CD14-positive monocyte (primary cell): Measurements from ENCODE around the gene SAP30L. TPM values are rescaled to one million over a fixed set of nuclear protein-coding genes. Genes with fewer than 3 reads are reported as not detected.

ENCODE experiments used
- DNase-seq, 3 donors: peaks; one replicate each; pipeline ENCODE4 v3.0.0-alpha.2; 2011 to 2022
- H2AFZ ChIP-seq: 2 replicates; pipeline ENCODE4 v1.6.0; 2012; ENCODE audit warnings: mild to moderate bottlenecking, low read depth, low read length, inconsistent platforms; ENCODE audit not compliant: insufficient read depth, poor library complexity, severe bottlenecking
- H3K27ac ChIP-seq, 2 donors: 1 replicate in 1 of 2; 2 replicates in 1 of 2; pipeline ENCODE4 v1.5.1; 2012 to 2013; ENCODE audit warnings: low read length in 2 of 2, control low read depth in 1 of 2, inconsistent platforms in 1 of 2, low read depth in 1 of 2, mild to moderate bottlenecking in 1 of 2
- H3K27me3 ChIP-seq, 2 donors: one replicate each; pipeline versions ENCODE4 v1.6.0 to v1.6.1; 2011 to 2013; ENCODE audit warnings: low read length in 2 of 2; ENCODE audit not compliant: control insufficient read depth in 2 of 2, insufficient read depth in 2 of 2
- H3K36me3 ChIP-seq, 2 donors: replicated peaks in 1 of 2; 1 replicate in 1 of 2; 2 replicates in 1 of 2; pipeline versions ENCODE4 v1.5.1 to v1.6.1; 2012 to 2013; ENCODE audit warnings: low read length in 2 of 2, control low read depth in 1 of 2, inconsistent platforms in 1 of 2, mild to moderate bottlenecking in 1 of 2; ENCODE audit not compliant: insufficient read depth in 2 of 2, control insufficient read depth in 1 of 2
- H3K4me1 ChIP-seq, 2 donors: 1 replicate in 1 of 2; 2 replicates in 1 of 2; pipeline versions ENCODE4 v1.5.1 to v1.6.1; 2012 to 2013; ENCODE audit warnings: low read length in 2 of 2, control low read depth in 1 of 2, inconsistent platforms in 1 of 2, mild to moderate bottlenecking in 1 of 2, moderate library complexity in 1 of 2; ENCODE audit not compliant: insufficient read depth in 2 of 2, control insufficient read depth in 1 of 2
- H3K4me2 ChIP-seq: replicated peaks from 2 replicates; pipeline ENCODE3; 2012; ENCODE audit warnings: low read length, moderate library complexity, mild to moderate bottlenecking; ENCODE audit not compliant: poor library complexity, severe bottlenecking; ENCODE audit errors: extremely low read depth
- H3K4me3 ChIP-seq, 3 experiments: fragments of 200-600 bp in 1 of 3; sonication (generic) in 1 of 3; replicated peaks in 1 of 3; 1 replicate in 2 of 3; 2 replicates in 1 of 3; pipeline ENCODE4 v1.5.1; 2011 to 2013; ENCODE audit warnings: low read length in 3 of 3, mild to moderate bottlenecking in 3 of 3, control low read depth in 2 of 3, low read depth in 2 of 3, inconsistent platforms in 1 of 3, moderate library complexity in 1 of 3
- H3K79me2 ChIP-seq: 2 replicates; pipeline ENCODE4 v1.6.0; 2012; ENCODE audit warnings: mild to moderate bottlenecking, control low read depth, inconsistent platforms, low read length, moderate library complexity; ENCODE audit not compliant: insufficient read depth
- H3K9ac ChIP-seq: 2 replicates; pipeline ENCODE4 v1.6.0; 2017; ENCODE audit warnings: low read length, mild to moderate bottlenecking; ENCODE audit not compliant: insufficient read depth, poor library complexity, severe bottlenecking
- H3K9me3 ChIP-seq, 2 donors: replicated peaks in 1 of 2; 1 replicate in 1 of 2; 2 replicates in 1 of 2; pipeline versions ENCODE4 v1.5.1 to v1.6.1; 2012 to 2013; ENCODE audit warnings: low read length in 2 of 2, control low read depth in 1 of 2; ENCODE audit not compliant: control insufficient read depth in 1 of 2, insufficient read depth in 1 of 2
- H4K20me1 ChIP-seq: 2 replicates; pipeline ENCODE4 v1.6.0; 2012; ENCODE audit warnings: mild to moderate bottlenecking, low read length, control low read depth, moderate library complexity; ENCODE audit not compliant: insufficient read depth
- H3K27ac Mint-ChIP-seq, 7 donors: one replicate each; pipeline ENCODE4 v1.8.0; 2020; ENCODE audit warnings: mild to moderate bottlenecking in 7 of 7, mixed read lengths in 7 of 7, moderate library complexity in 6 of 7, inconsistent platforms in 2 of 7
- H3K27me3 Mint-ChIP-seq, 3 donors: one replicate each; pipeline ENCODE4 v1.8.0; 2021 to 2022; ENCODE audit warnings: low read depth in 3 of 3, mild to moderate bottlenecking in 3 of 3, mixed read lengths in 3 of 3, moderate library complexity in 3 of 3, inconsistent platforms in 1 of 3
- H3K36me3 Mint-ChIP-seq, 2 donors: one replicate each; pipeline ENCODE4 v1.8.0; 2020; ENCODE audit warnings: mixed read lengths in 2 of 2, inconsistent platforms in 1 of 2, mild to moderate bottlenecking in 1 of 2
- H3K4me1 Mint-ChIP-seq: one replicate; pipeline ENCODE4 v1.8.0; 2020; ENCODE audit warnings: mild to moderate bottlenecking, mixed read lengths
- H3K4me3 Mint-ChIP-seq, 2 donors: one replicate each; pipeline ENCODE4 v1.8.0; 2020; ENCODE audit warnings: mild to moderate bottlenecking in 2 of 2, mixed read lengths in 2 of 2, moderate library complexity in 1 of 2
- H3K9me3 Mint-ChIP-seq, 7 donors: one replicate each; pipeline ENCODE4 v1.8.0; 2020 to 2022; ENCODE audit warnings: mixed read lengths in 7 of 7, mild to moderate bottlenecking in 6 of 7, moderate library complexity in 6 of 7, inconsistent platforms in 2 of 7
- WGBS: methylation state at CpG from one replicate; pipeline ENCODE4 v1.1.5; 2013; ENCODE audit warnings: missing lambda C conversion rate; ENCODE audit not compliant: insufficient coverage; 5-methylcytosine and 5-hydroxymethylcytosine counted together
- intact Hi-C, 2 donors: fragments of 100-400 bp; cut with micrococcal nuclease; formaldehyde crosslinking; loops; one replicate each; pipeline versions ENCODE4 v1.15.0 to v1.15.1; 2023
- polyA plus RNA-seq, 3 donors: library from polyadenylated mRNA; depleted of rRNA in 1 of 3; unstranded in 2 of 3; stranded (reverse) in 1 of 3; fragments of 300-500 nt in 2 of 3; fragments of >200 nt in 1 of 3; fragmentation: Illumina TruSeq in 2 of 3; gene quantifications; 1 replicate in 2 of 3; 2 replicates in 1 of 3; pipeline ENCODE4 v1.2.3, GENCODE V29; 2012 to 2021
- TF ChIP-seq, protein P1 (sequence below): fragments of 200-600 bp; IDR thresholded peaks from one replicate; pipeline ENCODE4 v1.8.0; 2022; ENCODE audit warnings: antibody characterized with exemption, mild to moderate bottlenecking

SAP30L gene
- polyA plus RNA-seq, 3 donors: 21.1 to 36.1 (median 29.4) TPM

DNA sequence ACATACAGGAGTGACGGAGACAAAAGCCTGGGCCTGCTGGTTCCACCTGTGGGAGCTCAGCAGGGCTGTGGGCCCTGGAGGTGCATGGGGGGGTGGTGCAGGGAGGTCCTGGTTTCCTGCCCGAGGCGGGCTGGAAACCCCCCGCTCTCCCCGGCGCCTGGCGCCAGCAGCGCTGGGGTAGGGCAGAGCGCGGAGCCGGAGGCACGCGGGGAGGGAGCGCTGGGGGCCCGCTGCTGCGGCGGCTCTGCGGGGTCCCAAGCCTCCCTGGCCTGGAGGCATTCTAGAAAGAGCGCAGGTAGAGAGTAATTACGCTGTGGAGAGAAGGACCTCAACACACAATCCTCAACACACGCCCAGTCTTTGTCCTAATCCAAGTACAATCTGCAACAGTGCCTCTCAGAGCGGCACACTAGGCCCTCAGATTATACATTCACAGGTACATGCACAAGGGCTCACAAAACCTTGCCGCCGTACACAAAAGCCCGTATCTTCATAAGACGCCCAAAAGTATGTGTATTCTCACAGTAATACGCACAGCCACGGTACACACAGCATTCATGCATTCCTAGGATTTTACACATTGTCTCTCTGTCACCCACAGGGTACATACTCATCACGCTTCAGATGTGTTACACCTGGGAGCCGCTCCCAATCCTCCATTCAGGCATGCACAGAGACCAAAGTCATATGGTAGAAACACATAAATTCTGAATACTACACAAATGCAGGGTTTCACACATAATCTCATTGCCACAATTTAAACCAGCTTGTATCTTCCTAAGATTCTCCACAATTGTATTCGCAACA, 34.4 kb downstream of the SAP30L start:
- H3K9ac ChIP-seq: no peak overlapping the region
- 9% methylated on average over 19 of the region's 31 CpGs for WGBS
- TF ChIP-seq, protein P1, sequence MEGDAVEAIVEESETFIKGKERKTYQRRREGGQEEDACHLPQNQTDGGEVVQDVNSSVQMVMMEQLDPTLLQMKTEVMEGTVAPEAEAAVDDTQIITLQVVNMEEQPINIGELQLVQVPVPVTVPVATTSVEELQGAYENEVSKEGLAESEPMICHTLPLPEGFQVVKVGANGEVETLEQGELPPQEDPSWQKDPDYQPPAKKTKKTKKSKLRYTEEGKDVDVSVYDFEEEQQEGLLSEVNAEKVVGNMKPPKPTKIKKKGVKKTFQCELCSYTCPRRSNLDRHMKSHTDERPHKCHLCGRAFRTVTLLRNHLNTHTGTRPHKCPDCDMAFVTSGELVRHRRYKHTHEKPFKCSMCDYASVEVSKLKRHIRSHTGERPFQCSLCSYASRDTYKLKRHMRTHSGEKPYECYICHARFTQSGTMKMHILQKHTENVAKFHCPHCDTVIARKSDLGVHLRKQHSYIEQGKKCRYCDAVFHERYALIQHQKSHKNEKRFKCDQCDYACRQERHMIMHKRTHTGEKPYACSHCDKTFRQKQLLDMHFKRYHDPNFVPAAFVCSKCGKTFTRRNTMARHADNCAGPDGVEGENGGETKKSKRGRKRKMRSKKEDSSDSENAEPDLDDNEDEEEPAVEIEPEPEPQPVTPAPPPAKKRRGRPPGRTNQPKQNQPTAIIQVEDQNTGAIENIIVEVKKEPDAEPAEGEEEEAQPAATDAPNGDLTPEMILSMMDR: no peak
- peaks cover 0 to 76% of the 10 kb centered on the region in 2 donors for H3K9me3 ChIP-seq
- H3K9me3 Mint-ChIP-seq: peaks cover 0 to 43% (median 16%) of the 10 kb centered on the region in 7 donors
- H3K79me2 ChIP-seq: no peaks in the 10 kb centered on the region
- no peaks in the 10 kb centered on the region for H3K36me3 ChIP-seq
- no peak overlapping the region for H3K4me3 ChIP-seq
- H3K27me3 ChIP-seq: peaks cover 95 to 100% of the 10 kb centered on the region in 2 donors
- peaks cover 10 to 26% of the 10 kb centered on the region in 2 donors for H3K4me1 ChIP-seq
- no peak overlapping the region for H3K27ac Mint-ChIP-seq
- no peaks in the 10 kb centered on the region for H4K20me1 ChIP-seq
- H3K27me3 Mint-ChIP-seq: peaks cover 98 to 100% (median 99%) of the 10 kb centered on the region in 3 donors
- H3K27ac ChIP-seq: no peak overlapping the region
- no peak for DNase-seq
- H3K4me1 Mint-ChIP-seq: peaks cover 38% of the 10 kb centered on the region
- intact Hi-C loops: no loop called here
- peaks cover 8 to 16% of the 10 kb centered on the region in 2 donors for H3K36me3 Mint-ChIP-seq
- peak overlapping the region in 1 of 2 donors; percentile 87 for H3K4me3 Mint-ChIP-seq
- no peak overlapping the region for H2AFZ ChIP-seq
- H3K4me2 ChIP-seq: no peak overlapping the region

DNA sequence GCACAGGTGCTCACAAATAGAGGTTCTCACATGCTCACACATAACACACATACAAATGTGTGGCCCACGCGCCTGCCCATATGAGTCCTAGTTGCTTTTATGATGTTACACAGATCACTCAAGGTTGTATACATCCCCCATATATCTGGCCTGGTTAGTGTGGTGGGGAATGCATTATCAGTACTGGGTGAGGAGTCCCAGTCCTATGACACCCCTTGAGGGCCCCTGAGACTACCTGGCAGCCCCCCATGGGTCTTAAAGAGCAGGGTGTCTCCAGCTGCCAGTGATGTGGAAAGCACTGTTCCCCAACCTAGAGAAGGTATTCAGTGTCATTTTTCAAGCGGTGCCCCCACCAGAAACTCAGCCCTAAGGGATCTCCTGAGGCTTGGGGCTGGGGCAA, 35.0 kb downstream of the SAP30L start:
- Mint-ChIP-seq H3K27ac (no peak overlapping the region), H3K4me1 (peaks cover 33% of the 10 kb centered on the region), H3K9me3 (peaks cover 0 to 45% (median 13%) of the 10 kb centered on the region in 7 donors), H3K27me3 (peaks cover 98 to 100% (median 99%) of the 10 kb centered on the region in 3 donors), H3K4me3 (peak overlapping the region in 1 of 2 donors; percentile 78), H3K36me3 (peaks cover 7 to 13% of the 10 kb centered on the region in 2 donors)
- Histone ChIP-seq H2AFZ (no peak overlapping the region), H3K27ac (no peak overlapping the region), H3K27me3 (peaks cover 99 to 100% of the 10 kb centered on the region in 2 donors), H3K4me1 (peaks cover 4 to 21% of the 10 kb centered on the region in 2 donors), H3K79me2 (no peaks in the 10 kb centered on the region), H3K4me2 (no peak overlapping the region), H3K4me3 (no peak overlapping the region), H4K20me1 (no peaks in the 10 kb centered on the region), H3K9me3 (peaks cover 0 to 70% of the 10 kb centered on the region in 2 donors), H3K9ac (no peak overlapping the region), H3K36me3 (no peaks in the 10 kb centered on the region)
- 0% methylated on average over 1 of the region's 3 CpGs for WGBS
- intact Hi-C loops: no loop called here
- no peak for DNase-seq
- TF ChIP-seq, protein P1: no peak
